ENCODE measurements around the gene TENT4B. TPM values are rescaled to one million over a fixed set of nuclear protein-coding genes. Genes with fewer than 3 reads are reported as not detected.

Gene TENT4B
- total RNA-seq, 1 experiment from 2014 or later, result 13.0 TPM

- H2BK12ac ChIP-seq (ENCODE audit: insufficient read length, low read depth, low read length), result no peak overlapping the region
- H2BK5ac ChIP-seq (ENCODE audit: insufficient read length, low read length), result no peak overlapping the region
- no peak overlapping the region for H2BK120ac ChIP-seq (ENCODE audit: low read depth, low read length, poor library complexity, severe bottlenecking)
- no peak overlapping the region for H2AK5ac ChIP-seq (ENCODE audit: insufficient read length, low read length)
- H2BK20ac ChIP-seq (ENCODE audit: low read depth, low read length, poor library complexity, severe bottlenecking), result no peak overlapping the region
- no peak overlapping the region for H4K5ac ChIP-seq (ENCODE audit: insufficient read length, low read depth, low read length)
- H3K9ac ChIP-seq (ENCODE audit: extremely low read depth, insufficient read length, low read length), result no peak overlapping the region
- H3K18ac ChIP-seq (ENCODE audit: insufficient read length, low read depth, low read length), result no peak overlapping the region
- H2BK15ac ChIP-seq (ENCODE audit: low read depth, low read length), result no peak overlapping the region
- no peaks in the 10 kb centered on the region for H3K4me1 Mint-ChIP-seq
- peak overlapping the region in 1 of 3 experiments; percentile 74; a peak in 1 of 7 replicates for H3K27ac Mint-ChIP-seq
- no peak for DNase-seq
- no peaks in the 10 kb centered on the region for H3K79me2 ChIP-seq (ENCODE audit: insufficient read depth, low read length)
- H3K4me2 ChIP-seq (ENCODE audit: insufficient read depth, insufficient read length, low read length), result no peak overlapping the region
- no peaks in the 10 kb centered on the region for H3K79me1 ChIP-seq (ENCODE audit: insufficient read depth, low read depth, low read length, poor library complexity, severe bottlenecking)
- H3K4me1 ChIP-seq (ENCODE audit: insufficient read depth, low read length), result no peaks in the 10 kb centered on the region
- no peak overlapping the region for H3K4ac ChIP-seq (ENCODE audit: low read depth, low read length)
- H3K27me3 Mint-ChIP-seq (ENCODE audit: low read depth), result no peaks in the 10 kb centered on the region
- H2AFZ ChIP-seq (ENCODE audit: low read length), result no peak overlapping the region
- peaks cover 12 to 39% (median 35%) of the 10 kb centered on the region in 3 experiments; a peak in 6 of 7 replicates for H3K36me3 Mint-ChIP-seq (ENCODE audit: insufficient read depth in 1 of 3, low read depth in 3 of 3)
- H3K9me3 Mint-ChIP-seq, result no peaks in the 10 kb centered on the region
- no peak overlapping the region for H3K23ac ChIP-seq (ENCODE audit: insufficient read length, low read depth, low read length)
- H3K4me3 Mint-ChIP-seq, result no peak overlapping the region
- H3K9me3 ChIP-seq (ENCODE audit: control insufficient read depth, low read depth, low read length), result no peaks in the 10 kb centered on the region
- no peak overlapping the region for H3K14ac ChIP-seq (ENCODE audit: insufficient read depth, low read length)
- H4K8ac ChIP-seq (replicated peaks; ENCODE audit: insufficient read length, low read depth, low read length), result no peak overlapping the region
- H4K91ac ChIP-seq (ENCODE audit: insufficient read length, low read depth, low read length), result no peak overlapping the region
- WGBS (ENCODE audit: extremely low coverage, insufficient read length, low lambda C conversion rate), result no CpG with 5 or more reads among the region's 3 CpGs
- H3K27me3 ChIP-seq (ENCODE audit: insufficient read depth, low read length), result no peaks in the 10 kb centered on the region
- no peaks in the 10 kb centered on the region for H4K20me1 ChIP-seq (ENCODE audit: control insufficient read depth, insufficient read depth, insufficient read length)
- H3T11ph ChIP-seq (ENCODE audit: low read length), result no peak overlapping the region
- no peak overlapping the region for H3K56ac ChIP-seq (ENCODE audit: insufficient read length, low read depth, low read length)
- no peaks in the 10 kb centered on the region for H3K23me2 ChIP-seq (ENCODE audit: insufficient read length, low read depth, low read length, poor library complexity, severe bottlenecking)
- TF ChIP-seq CTCF (conservative IDR thresholded peaks at IDR 0.05), result no peak
- H3K27ac ChIP-seq (ENCODE audit: insufficient read length, low read depth, low read length), result no peak overlapping the region
Measured at GRCh38 chr16:50227120-50227519, 74.0 kb downstream of the TENT4B start.
